CD4-positive, alpha-beta T cell (primary cell): ENCODE results near the gene TRIM22. TPM values are rescaled to one million over a fixed set of nuclear protein-coding genes. Genes with fewer than 3 reads are reported as not detected.
A peak's percentile ranks its signal among the peaks of the same experiment; 100 is the strongest.

ENCODE experiments used
- ATAC-seq: fragments of 200-7000 bp; cut with Tn5 transposase; one replicate; pipeline ENCODE4 v1.10.0; 2022; ENCODE audit warnings: mild to moderate bottlenecking; ENCODE audit not compliant: poor library complexity
- CTCF ChIA-PET: fragments of 350-600 bp; sonication (Branson Sonifier 250); formaldehyde crosslinking; loops from one replicate; lab custom pipeline; 2021; ENCODE audit warnings: antibody characterized with exemption, inconsistent platforms; lab: Charles Lee
- POLR2A ChIA-PET: fragments of 350-600 bp; sonication (Branson Sonifier 250); formaldehyde crosslinking; loops from one replicate; lab custom pipeline; 2021; ENCODE audit warnings: antibody characterized with exemption, inconsistent platforms; lab: Charles Lee
- DNase-seq, 14 experiments: peaks; one replicate each; pipeline ENCODE4 v3.0.0-alpha.2; 2013 to 2020; ENCODE audit warnings: mixed read lengths in 2 of 14
- H3K27ac ChIP-seq, 2 donors: one replicate each; pipeline versions ENCODE4 v1.5.1 to v1.7.0; 2013; ENCODE audit warnings: low read length in 2 of 2, low read depth in 1 of 2, mild to moderate bottlenecking in 1 of 2
- H3K27me3 ChIP-seq, 2 experiments: 1 replicate in 1 of 2; 2 replicates in 1 of 2; pipeline versions ENCODE4 v1.6.1 to v1.7.0; 2013; ENCODE audit warnings: low read length in 2 of 2, control low read depth in 1 of 2, mild to moderate bottlenecking in 1 of 2, moderate library complexity in 1 of 2; ENCODE audit not compliant: insufficient read depth in 2 of 2, control insufficient read depth in 1 of 2
- H3K36me3 ChIP-seq: one replicate; pipeline ENCODE4 v1.6.1; 2013; ENCODE audit warnings: low read length, control low read depth; ENCODE audit not compliant: insufficient read depth
- H3K4me1 ChIP-seq: one replicate; pipeline ENCODE4 v1.6.1; 2013; ENCODE audit warnings: low read length, control low read depth; ENCODE audit not compliant: insufficient read depth
- H3K4me3 ChIP-seq: one replicate; pipeline ENCODE4 v1.5.1; 2013; ENCODE audit warnings: mild to moderate bottlenecking, low read length, moderate library complexity
- H3K9me3 ChIP-seq, 2 experiments: 1 replicate in 1 of 2; 2 replicates in 1 of 2; pipeline versions ENCODE4 v1.6.1 to v1.7.0; 2013; ENCODE audit warnings: low read length in 2 of 2, mild to moderate bottlenecking in 2 of 2, control low read depth in 1 of 2, moderate library complexity in 1 of 2; ENCODE audit not compliant: control insufficient read depth in 1 of 2, insufficient read depth in 1 of 2
- H3K27ac Mint-ChIP-seq: one replicate; pipeline ENCODE4 v1.8.0; 2020; ENCODE audit warnings: mixed read lengths
- H3K27me3 Mint-ChIP-seq: one replicate; pipeline ENCODE4 v1.8.0; 2021; ENCODE audit warnings: mixed read lengths
- H3K36me3 Mint-ChIP-seq: one replicate; pipeline ENCODE4 v1.8.0; 2021; ENCODE audit warnings: low read depth, mixed read lengths
- H3K4me1 Mint-ChIP-seq: one replicate; pipeline ENCODE4 v1.8.0; 2021; ENCODE audit warnings: low read depth, mixed read lengths
- H3K4me3 Mint-ChIP-seq: one replicate; pipeline ENCODE4 v1.8.0; 2020; ENCODE audit warnings: mild to moderate bottlenecking, mixed read lengths
- H3K9me3 Mint-ChIP-seq: one replicate; pipeline ENCODE4 v1.8.0; 2020; ENCODE audit warnings: mixed read lengths
- CTCF ChIP-seq: fragments of 200-600 bp; IDR thresholded peaks from one replicate; pipeline ENCODE4 v1.8.0; 2022; ENCODE audit warnings: antibody characterized with exemption, mild to moderate bottlenecking
- intact Hi-C, 2 experiments: fragments of 100-400 bp; cut with DNase I in 1 of 2; cut with micrococcal nuclease in 1 of 2; formaldehyde crosslinking; loops; one replicate each; pipeline versions ENCODE4 v1.15.1 to v1.9.0; 2023 to 2025; cut with DNase I, micrococcal nuclease
- total RNA-seq, 174 experiments: library from RNA in 2 of 174; stranded (reverse) in 2 of 174; gene quantifications; one replicate each; pipeline ENCODE4 v1.2.3 and lab custom pipeline; 2021 to 2026

The TRIM22 gene
- total RNA-seq, 2 experiments from 2014 or later = 198 to 206 TPM

DNA sequence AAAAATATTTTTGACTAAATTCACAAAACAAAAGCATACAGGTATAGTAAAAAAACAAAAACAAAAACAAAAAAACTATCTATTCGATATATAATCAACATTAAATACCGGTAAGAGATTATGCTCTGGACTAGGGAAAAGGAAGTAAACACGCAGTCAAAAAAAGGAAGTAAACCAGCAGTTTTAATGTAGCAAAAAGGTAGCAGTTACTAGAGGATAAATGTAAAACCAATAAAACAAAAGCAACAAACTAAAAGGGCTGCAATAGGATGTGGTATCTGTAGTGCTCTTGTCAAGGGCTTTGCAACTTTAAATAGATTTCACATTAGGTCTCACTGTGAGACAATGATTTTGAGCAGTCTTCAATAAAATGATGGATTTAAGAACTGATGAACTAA is 2.4 kb downstream of the TRIM22 start:
- no peaks in the 10 kb centered on the region for H3K27me3 Mint-ChIP-seq
- ChIA-PET CTCF (no interaction called here), POLR2A (no interaction called here)
- peak overlapping the region; percentile 55 to 77 for H3K27ac ChIP-seq
- H3K36me3 Mint-ChIP-seq = peaks cover 65% of the 10 kb centered on the region
- H3K4me3 ChIP-seq = peak overlapping the region; percentile 72
- no peaks in the 10 kb centered on the region for H3K27me3 ChIP-seq
- H3K9me3 Mint-ChIP-seq = no peaks in the 10 kb centered on the region
- ATAC-seq (peak; percentile 30), DNase-seq (peak in 2 of 14 experiments; percentile 23 to 65)
- intact Hi-C loops = loop anchor here (10.0 kb wide), 3 partner anchors 543 to 1087 kb away; partner anchors contain the start of genes CNGA4 (in 1 of the 2), FHIP1B (in 1 of the 2) and TRIM68 (in 1 of the 2)
- H3K27ac Mint-ChIP-seq = peak overlapping the region; percentile 91
- peak overlapping the region; percentile 92 for H3K4me3 Mint-ChIP-seq
- H3K4me1 ChIP-seq = peaks cover 42% of the 10 kb centered on the region
- no peak for TF ChIP-seq CTCF
- peaks cover 25% of the 10 kb centered on the region for H3K36me3 ChIP-seq
- H3K9me3 ChIP-seq = no peaks in the 10 kb centered on the region
- H3K4me1 Mint-ChIP-seq = peaks cover 78% of the 10 kb centered on the region

DNA sequence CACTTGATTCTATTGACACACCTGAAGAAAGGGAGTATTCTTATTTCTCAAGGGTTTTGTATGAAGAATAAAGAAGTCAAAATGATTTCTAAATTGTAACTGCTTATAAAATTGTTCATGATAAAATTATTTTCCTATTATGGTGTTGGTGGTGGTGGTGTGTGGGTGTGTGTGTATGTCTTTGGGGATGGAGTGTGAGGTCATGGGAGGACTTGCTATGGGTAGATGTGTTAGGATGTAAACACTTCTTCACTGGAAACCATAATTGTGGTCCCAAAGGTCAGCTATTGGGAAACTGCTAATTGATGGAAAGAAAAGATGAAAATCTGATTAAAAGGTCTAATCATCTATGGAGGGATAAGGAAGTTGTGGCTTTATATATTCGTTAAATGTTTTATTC is 5.1 kb downstream of the TRIM22 start:
- H3K4me1 ChIP-seq = peaks cover 34% of the 10 kb centered on the region
- no peak for ATAC-seq
- intact Hi-C loops = loop anchor here (10.0 kb wide), 3 partner anchors 540 to 1090 kb away; partner anchors contain the start of genes CNGA4 (in 1 of the 2), FHIP1B (in 1 of the 2) and TRIM68 (in 1 of the 2)

DNA sequence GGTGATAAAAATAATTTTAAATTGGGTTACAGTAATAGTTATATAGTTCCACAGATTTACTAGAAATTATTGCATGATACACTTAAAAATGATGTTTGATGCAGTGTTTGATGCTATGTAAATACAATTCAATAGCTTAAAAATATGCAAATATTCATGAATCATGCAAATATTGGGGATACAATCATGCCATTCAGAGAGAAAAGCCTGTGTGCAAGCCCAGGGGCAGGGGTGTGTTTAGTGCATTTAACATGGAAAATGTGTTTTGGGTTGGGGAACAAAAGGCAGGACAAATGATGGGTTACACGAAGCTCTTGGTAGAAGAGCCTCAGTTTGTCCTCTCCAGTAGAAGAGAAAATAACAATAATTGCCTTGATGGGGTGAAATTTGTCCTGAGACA is 6.0 kb downstream of the TRIM22 start:
- H3K36me3 Mint-ChIP-seq = peaks cover 87% of the 10 kb centered on the region
- ATAC-seq (no peak), DNase-seq (no peak)
- no peaks in the 10 kb centered on the region for H3K9me3 Mint-ChIP-seq
- Histone ChIP-seq H3K27me3 (no peaks in the 10 kb centered on the region), H3K4me3 (no peak overlapping the region), H3K4me1 (peaks cover 37% of the 10 kb centered on the region), H3K9me3 (no peaks in the 10 kb centered on the region), H3K36me3 (peaks cover 57% of the 10 kb centered on the region), H3K27ac (no peak overlapping the region)
- H3K27me3 Mint-ChIP-seq = no peaks in the 10 kb centered on the region
- H3K4me3 Mint-ChIP-seq = no peak overlapping the region
- CTCF ChIA-PET = interaction anchor here (1.0 to 1.2 kb wide), 2 partner anchors 15 to 109 kb away, joined by 3 read pairs; no protein-coding TSS in a partner anchor
- peak overlapping the region; percentile 74 for H3K27ac Mint-ChIP-seq
- TF ChIP-seq CTCF = no peak
- POLR2A ChIA-PET = interaction anchor here (0.9 kb wide), 1 partner anchor 11 kb away, joined by 5 read pairs; the partner anchor contains the start of gene TRIM5
- intact Hi-C loops = loop anchor here (10.0 kb wide), 3 partner anchors 539 to 1091 kb away; partner anchors contain the start of genes CNGA4 (in 1 of the 2), FHIP1B (in 1 of the 2) and TRIM68 (in 1 of the 2)
- peaks cover 59% of the 10 kb centered on the region for H3K4me1 Mint-ChIP-seq

More for the DNA sequence above, 5.1 kb downstream of the TRIM22 start:
- H3K27me3 ChIP-seq = no peaks in the 10 kb centered on the region
- peaks cover 87% of the 10 kb centered on the region for H3K36me3 Mint-ChIP-seq
- H3K27ac ChIP-seq = peak overlapping the region in 1 of 2 donors; percentile 7
- no peaks in the 10 kb centered on the region for H3K9me3 Mint-ChIP-seq
- peak overlapping the region; percentile 6 for H3K4me3 Mint-ChIP-seq
- DNase-seq = no peak
- no peaks in the 10 kb centered on the region for H3K27me3 Mint-ChIP-seq
- POLR2A ChIA-PET = interaction anchor here (0.6 kb wide), 1 partner anchor 387 kb away, joined by 3 read pairs; no protein-coding TSS in a partner anchor
- no peak overlapping the region for H3K4me3 ChIP-seq
- CTCF ChIA-PET = interaction anchor here (1.0 to 1.2 kb wide), 2 partner anchors 16 to 110 kb away, joined by 3 read pairs; no protein-coding TSS in a partner anchor
- H3K36me3 ChIP-seq = peaks cover 47% of the 10 kb centered on the region
- H3K27ac Mint-ChIP-seq = peak overlapping the region; percentile 74
- TF ChIP-seq CTCF = no peak
- H3K9me3 ChIP-seq = no peaks in the 10 kb centered on the region
- H3K4me1 Mint-ChIP-seq = peaks cover 62% of the 10 kb centered on the region
